IPS DF 4.7 (cell line): Measurements from ENCODE around the gene SCN11A.
"Not testable (repeated sequence)": the region's sequence is repeated elsewhere in the genome, so short reads cannot be mapped to it uniquely, and the experiment has no call there.

Experiments
- DNase-seq: peaks from one replicate; pipeline ENCODE4 v3.0.0-alpha.2; 2013; ENCODE audit warnings: low spot score; ENCODE audit errors: extremely low read depth

Gene SCN11A

DNA sequence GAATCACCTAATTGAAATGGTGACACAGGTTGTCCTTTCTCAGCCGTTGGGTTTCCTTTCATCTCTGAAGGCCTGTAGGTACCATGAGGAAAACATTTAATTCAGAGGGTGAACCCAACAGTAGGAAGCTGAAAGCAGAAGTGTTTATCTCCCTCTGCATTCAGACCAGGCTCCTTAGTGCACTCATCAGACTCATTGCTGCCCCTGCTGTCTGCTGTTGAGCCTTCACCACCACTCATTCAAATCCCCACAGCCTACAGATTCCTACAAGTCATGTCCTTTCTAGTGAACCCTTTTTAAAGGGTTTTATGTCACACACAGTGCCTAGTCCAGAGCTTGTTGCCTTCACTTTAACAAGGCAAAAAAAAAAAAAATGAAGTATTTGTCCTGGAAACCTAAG, 13.5 kb upstream of the SCN11A start:
- no peak for DNase-seq

DNA sequence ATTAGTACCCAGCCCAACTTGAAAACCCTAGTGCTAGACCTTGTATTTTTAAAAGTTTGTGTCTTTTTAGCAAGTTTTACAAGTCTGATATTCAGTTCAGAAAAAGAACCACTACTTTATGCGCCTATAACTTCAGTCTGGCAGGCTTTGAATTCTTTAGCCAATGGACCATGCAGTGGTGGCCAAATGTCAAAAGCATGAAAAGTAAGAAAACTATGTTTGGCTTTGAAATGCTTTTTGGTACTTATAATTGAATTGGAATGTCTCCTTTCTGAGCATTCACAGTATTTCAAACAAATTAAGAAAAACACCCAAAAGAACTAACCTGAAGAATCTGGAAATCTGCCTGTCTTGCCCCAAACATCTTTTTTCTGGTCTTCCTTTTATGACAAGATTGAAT, 12.9 kb upstream of the SCN11A start:
- DNase-seq: no peak

DNA sequence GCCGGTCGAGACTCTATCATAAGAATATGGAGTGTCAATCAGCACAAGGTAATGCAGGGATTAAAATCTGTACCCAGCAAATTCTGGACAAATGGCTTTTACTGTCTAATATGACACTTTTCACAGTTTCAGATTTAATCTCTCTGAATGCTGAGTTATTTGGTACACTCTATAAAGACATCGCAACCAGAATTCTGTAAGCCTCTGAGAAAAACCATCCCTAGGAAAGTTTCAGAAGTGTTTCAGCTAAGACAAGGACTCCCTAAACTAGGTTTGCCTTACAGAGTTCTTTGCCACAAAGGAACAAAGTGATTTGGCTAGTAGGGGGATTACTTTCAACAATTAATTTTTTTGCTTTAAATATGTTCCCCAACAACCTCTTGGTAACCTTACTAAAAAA, 11.4 kb upstream of the SCN11A start:
- DNase-seq: no peak

DNA sequence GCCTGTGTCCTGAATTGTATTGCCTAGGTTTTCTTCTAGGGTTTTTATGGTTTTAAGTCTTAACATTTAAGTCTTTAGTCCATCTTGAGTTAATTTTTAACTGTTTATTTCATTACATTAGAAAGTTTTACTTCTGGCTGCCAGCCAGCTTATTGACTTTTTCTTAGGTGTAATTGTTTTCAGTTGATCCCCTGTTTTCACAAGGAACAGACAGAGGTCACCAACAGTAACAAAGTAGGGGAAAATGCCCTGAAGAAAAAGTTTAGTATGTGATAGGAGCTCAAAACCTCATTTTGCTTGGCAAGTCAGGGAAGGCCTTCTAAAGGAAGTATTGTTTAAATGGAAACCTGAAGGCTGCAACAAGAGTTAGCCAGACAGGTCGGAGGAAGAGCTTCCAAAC, 10.4 kb upstream of the SCN11A start:
- no peak for DNase-seq

DNA sequence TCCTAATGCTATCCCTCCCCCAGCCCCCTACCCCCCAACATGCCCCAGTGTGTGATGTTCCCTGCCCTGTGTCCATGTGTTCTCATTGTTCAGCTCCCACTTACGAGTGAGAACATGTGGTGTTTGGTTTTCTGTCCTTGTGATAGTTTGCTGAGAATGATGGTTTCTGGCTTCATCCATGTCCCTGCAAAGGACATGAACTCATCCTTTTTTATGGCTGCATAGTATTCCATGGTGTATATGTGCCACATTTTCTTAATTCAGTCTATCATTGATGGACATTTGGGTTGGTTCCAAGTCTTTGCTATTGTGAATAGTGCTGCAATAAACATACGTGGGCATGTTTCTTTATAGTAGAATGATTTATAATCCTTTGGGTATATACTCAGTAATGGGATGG, 9.5 kb upstream of the SCN11A start:
- DNase-seq: not testable (repeated sequence)

DNA sequence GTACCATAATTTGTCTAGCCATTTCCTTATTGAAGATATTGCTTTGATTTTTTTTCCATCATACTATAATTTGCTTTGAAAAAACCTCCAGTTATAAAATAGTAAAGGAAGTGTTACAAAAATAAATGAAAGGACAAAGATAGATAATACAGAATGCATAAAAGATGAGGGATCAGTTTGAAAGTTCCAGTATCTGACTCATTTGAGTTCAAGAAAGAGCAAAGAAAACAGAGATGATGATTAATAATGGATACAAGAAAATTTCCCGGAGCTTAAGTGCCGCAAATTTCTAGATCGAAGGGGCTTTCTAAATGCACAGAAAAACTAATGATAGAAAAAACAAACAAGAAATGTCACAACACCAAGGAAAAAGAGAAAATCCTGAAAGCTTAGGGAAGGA, 4.4 kb upstream of the SCN11A start:
- no peak for DNase-seq

DNA sequence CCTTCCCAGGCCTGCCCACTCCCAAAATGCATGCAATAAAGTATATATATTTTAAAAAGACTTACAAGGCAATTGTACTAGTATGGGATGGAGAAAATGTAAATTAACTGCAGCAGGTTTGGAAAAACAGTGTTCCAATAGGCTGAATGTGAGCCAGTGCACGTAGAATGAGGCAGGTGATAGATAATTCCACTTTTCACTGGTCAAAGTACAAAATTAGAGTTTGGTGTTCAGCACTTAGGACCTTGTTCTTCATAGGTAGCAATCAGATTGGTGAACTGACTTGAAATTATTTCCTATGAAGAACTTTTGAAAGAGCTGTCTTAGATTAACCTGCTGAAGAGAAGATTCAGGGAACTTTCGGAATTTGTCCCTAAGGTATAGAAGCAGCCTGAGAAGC, 2.0 kb upstream of the SCN11A start:
- no peak for DNase-seq

DNA sequence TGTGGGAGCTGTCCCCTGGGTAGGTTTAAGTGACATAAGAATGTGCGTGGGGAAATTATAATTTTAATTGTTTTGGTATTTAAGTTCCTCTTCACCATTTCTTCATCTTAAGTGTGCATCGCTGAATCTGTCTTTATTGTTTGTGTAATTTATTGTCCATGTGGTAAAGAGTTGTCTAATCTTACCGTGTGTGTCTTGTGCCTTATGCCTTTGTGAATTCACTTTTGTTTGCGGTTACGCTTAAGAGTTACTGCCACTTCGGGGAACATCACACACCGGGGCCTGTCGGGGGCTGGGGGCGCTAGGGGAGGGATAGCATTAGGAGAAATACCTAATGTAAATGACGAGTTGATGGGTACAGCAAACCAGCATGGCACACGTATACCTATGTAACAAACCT, 839 bp upstream of the SCN11A start:
- no peak for DNase-seq

DNA sequence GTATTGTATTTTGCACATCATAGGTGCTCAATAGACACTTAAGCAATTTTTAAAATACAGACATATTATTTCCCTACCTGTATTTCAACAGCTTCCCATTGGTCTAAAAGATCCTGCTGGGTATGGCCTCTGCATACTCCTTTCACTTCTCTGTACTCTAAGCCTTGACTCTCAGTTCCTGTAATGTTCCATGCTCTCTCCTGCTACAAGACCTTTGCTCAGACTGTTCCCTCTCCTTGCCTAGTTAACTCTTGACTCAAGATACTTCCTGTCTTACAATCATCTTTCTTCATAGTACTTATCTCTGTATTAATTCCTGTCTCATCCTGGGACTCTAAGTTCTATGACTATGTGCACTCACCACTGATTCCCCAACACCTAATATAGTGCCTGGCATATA, 1.7 kb downstream of the SCN11A start:
- DNase-seq: no peak

DNA sequence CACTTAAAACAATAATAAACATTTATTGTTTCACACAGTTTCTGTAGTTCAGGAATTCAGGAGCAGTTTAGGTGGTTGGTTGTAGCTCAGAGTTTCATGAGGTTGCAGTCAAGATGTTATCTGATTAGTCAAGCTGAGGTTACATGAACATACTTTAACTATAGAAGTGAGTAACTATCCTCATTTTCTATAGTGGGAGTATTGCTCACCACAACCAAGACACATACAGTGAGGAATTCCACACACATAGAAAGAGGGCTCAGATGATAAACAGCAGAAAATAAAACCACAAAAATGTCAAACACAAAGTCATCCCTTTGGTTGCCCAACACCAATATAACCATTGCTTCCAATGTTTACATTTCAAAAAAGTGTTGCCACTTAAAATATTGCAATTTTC, 13.6 kb downstream of the SCN11A start:
- no peak for DNase-seq

DNA sequence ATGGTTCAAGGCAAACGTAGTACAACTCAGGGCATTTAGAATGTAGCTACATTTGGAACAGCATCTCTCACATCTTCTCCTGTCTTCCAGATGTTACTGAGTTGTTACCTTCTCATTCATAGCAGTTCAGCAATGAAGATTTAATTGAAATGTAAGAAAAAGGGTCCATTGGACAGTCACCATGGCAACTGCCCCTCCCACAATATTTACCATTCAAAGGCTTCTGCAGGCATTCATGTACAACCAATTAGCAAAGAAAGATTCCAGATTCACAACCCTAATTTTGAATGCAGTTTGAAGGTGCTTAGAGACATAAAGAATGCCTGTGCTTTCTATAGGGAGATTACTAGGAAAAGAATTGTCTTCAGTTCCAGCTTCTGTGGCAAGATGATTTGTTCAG, 22.2 kb downstream of the SCN11A start:
- no peak for DNase-seq

DNA sequence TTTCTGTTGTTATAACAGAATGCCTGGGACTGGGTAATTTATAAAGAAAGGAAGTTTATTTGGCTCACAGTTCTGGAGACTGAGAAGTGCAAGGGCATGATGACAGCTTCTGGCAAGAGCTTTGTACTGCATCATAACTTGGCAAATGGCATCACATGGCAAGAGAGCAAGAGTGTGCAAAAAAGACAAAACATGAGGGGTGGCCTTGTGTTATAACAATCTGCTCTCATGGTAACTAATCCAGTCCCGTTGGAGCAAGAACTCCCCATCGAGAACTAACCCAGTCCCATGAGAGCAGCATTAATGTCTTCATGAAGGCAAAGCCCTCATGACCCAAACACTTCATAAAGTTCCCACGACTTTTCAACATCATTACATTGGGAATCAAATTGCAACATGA, 23.2 kb downstream of the SCN11A start:
- no peak for DNase-seq

DNA sequence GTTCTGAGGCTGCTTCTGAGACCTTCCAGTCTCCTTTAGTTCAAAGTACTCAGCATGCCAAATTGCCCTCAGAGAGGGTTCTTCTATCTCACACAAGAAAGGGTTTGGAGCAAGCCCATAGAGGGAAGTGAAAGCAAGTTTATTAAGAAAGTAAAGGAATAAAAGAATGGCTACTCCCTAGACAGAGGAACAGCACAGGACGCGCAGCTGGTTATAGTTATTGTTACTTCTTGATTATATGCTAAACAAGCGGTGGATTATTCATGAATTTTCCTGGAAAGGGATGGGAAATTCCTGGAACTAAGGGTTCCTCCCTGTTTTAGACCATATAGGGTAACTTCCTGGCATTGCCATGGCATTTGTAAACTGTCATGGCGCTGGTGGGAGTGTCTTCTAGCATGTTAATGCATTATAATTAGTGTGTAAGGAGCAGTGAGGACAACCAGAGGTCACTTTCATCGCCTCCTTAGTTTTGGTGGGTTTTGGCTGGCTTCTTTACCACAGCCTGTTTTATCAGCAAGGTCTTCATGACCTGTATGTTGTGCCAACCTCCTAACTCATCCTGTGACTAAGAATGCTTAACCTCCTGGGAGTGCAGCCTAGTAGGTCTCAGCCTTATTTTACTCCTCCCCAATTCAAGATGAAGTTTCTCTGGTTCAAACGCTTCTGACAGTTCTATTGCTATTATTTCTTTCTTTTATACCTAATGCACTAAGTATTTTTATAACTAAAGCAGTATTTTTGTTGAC, 26.3 kb downstream of the SCN11A start:
- no peak for DNase-seq

DNA sequence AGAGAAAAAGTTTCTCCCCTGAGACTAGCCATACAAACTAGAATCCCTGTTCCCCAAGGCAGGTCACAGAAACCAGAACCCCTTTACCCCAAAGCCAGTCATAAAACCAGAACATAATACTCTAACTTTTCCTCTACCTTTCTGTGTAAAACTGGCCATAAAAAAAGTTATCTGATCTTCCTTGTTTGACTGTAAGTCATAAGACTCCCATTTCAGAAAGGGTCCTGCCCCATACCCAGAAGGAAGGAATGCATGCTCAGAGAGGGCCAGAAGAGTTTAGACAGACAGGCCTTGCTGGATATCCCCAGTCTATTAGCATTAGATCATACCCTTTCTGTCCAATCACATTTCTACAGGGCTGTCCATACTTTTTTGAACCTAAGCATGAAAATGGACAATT, 27.2 kb downstream of the SCN11A start:
- DNase-seq: no peak

DNA sequence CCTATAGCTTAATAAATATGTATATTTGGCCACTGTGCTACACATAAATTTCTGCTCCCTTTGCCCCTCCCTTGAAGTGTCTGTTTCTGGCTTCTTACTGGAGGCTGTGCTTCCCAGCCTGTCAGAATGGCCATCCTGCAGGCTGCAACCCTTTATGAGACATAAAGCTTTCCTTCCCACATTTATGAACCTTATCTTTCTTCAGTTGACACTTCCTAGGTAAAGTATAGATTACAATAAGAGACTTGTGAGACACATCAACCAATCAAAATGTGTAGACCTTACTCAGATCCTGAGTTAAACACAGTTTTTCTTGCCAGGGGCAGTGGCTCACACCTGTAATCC, 29.5 kb downstream of the SCN11A start:
- no peak for DNase-seq

DNA sequence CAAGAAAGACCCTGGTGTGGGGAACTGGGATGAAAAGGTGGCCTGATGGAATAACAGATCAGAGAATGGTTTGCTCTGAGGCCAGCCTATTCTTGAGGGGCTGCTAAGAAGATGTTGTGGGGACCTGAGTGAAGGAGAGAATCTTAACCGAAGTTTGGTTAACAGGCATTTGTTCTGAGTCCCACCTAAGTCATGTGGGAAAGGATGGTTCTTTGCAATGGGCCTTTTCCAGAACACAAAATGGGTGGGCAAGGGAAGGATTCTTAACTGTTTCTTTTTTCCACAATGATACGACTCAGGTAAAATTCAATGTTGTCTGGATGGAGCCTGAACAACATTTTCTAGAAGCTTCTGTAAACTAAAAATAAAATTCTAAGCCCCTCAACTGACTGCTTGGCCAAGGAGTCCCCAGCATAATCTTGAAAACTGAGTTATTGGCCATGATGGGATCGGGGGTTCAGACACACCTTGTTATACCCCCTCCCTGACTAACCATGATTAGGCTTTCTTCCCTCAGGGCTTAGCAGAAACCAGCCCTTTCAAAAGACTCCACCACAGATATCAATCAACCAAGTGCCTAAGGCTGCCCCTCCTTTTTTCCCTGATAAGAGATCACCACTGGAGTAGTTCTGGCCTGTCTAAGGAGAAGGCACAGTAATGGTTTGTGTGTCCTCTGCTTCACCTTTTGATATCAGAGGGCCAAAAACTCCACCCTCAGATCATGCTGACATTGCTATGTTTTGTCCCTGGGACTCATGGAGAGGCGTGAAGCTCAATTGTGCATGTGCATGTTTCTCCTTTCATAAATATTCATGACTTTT, 30.1 kb downstream of the SCN11A start:
- no peak for DNase-seq

DNA sequence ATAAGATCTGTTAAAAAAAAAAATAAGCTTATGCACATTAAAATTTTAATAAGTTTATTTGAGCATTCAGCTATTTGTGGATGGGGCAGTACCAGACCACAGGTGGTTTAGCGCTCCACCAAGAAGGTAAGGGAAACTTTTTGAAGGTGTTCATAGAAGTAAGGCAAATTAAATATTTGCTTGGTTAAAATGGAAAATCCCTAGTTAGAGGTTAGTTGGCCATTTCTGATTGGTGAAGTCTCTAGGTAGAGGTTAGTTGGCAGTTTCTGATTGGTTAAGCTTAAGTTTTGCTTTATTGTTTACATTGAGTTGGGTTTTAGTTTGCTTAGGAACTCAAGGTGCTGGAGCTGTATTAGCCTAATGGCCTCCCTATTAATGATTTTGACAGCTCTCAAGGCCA, 30.7 kb downstream of the SCN11A start:
- no peak for DNase-seq

DNA sequence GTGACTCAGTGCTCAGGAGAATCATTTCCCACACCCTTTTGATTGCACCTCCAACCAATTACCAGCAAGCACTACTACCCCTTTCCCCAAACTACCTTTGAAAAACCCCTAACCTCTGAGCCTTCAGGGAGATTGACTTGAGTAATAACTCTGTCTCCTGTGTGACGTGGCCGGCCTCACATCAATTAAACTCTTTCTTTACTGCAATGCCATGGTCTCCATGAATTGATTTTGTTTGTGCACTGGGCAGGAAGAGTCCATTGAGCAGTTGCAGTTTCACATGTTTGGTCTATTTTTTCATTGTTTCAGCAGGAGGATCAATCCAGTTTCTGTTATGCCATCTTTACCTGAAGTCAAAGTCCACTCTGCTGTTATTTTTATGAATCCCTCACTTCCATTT, 32.4 kb downstream of the SCN11A start:
- no peak for DNase-seq

DNA sequence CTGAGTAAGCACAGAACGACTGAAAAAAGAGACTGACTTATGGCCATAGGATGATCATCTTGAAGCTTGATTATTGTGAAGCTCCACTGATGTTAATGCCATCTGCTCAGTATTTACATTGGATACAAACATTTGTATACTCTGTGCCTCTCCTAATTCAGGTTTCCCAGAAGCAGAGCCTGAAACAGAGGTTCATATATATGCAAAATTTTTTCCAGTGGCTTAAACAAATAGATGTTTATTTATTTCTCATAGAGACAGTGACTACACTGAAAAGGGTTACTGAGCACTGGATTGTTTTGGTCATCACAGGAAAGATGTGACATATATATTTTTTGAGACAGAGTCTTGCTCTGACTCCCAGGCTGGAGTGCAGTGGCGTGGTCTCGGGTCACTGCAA, 36.3 kb downstream of the SCN11A start:
- DNase-seq: no peak

DNA sequence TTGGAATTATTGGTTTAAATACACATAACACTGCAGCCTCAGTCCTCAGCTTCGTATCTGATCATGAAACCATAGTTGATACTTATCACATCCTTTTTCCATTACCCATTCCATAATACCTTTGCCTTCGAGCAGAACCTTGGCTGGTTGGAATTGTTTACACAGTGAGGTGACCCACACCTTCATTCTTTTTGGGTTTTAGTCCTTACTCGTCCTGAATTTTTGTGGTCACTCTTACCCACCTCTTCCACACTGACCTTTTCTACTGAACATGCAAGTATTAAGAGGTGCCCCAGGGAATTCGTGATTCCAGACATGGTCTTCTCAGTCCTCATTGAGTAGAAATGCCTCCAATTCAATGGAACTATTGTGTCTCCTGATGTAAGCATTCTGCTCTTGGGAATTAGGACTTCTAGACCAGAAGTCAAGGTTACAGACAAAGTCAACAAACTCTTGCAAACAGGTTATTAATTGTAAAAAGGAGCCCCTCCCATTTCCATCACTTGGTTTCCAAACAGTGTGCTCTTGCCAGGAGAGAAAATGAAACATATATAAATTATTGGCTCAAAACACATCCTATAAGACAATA, 37.7 kb downstream of the SCN11A start:
- no peak for DNase-seq

DNA sequence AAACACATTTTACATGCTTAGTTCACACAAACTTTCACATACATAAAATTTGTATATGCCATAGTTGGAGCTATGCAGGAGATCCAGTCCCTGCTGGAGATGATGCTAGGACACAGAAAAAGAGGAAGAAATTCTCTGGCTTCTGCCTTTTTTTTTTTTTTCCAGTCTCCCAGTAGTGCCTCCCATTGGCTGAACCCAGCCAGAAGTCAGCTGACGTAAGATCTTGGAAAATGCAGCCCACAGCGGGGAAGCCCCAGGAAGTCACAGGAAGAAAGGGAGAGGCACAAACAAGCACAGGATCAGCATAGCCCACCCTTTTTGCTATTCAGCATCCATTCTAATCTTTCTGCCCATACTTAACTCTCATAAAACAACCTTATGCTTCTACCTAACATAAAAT, 38.5 kb downstream of the SCN11A start:
- no peak for DNase-seq

DNA sequence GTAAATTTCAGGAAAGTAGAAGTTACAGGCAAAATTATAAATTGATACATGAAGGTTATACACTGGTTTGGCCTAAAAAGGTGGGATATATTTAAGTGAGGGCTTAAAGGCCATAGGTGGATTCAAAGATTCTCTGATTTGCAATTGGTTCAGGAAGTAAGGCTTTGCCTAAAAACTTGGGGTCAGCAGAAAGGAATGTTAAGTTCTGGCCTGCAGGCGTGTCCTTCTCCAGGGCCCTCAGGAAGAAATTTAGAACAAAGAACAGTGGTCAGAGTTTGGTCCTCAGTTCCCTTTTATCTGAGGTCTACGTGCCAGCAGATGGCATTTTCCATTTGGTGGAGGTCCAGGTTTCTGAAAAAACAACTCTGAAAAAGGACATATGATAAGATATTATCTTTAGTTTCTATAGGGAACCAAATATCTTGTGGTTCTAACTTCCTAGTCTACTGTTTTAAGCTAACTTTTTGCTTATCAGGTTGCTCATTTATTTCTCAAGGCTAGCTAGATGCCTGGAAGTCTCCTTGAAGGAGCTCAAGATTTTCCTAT, 40.5 kb downstream of the SCN11A start:
- DNase-seq: no peak

DNA sequence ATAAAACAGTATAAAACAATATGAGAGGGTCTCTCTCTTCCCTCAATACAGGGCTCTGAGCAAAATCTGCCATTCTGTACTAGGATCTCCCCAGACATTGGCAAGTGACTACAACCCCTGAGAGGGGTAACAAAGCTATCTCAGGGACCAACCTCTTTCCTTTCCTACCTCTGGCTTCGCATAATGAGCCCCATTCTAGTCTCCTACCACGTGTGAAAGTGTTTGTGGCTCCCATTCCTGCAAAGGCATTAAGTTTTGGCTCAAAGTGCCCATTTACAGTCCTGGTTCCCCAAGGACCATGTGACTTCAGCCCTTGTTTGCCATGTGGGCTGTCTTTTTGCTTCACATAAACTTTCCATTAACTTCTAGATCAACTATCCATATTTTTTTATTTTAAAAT, 46.4 kb downstream of the SCN11A start:
- no peak for DNase-seq
